Measurements from ENCODE around the gene CTNNA1. TPM values are rescaled to one million over a fixed set of nuclear protein-coding genes. Genes with fewer than 3 reads are reported as not detected.

The CTNNA1 gene
- total RNA-seq, 6 experiments from 2014 or later: 101 to 192 (median 123) TPM

GRCh38 chr5:138935466-138935865 is 182.2 kb downstream of the CTNNA1 start:
- H3K36me3 ChIP-seq: peaks cover 6 to 40% (median 19%) of the 10 kb centered on the region in 4 donors

GRCh38 chr5:138936225-138936967 is 183.2 kb downstream of the CTNNA1 start:
- Histone ChIP-seq H3K27me3 (no peaks in the 10 kb centered on the region), H3K27ac (no peak overlapping the region), H3K4me1 (peaks cover 0 to 3% (median 0%) of the 10 kb centered on the region in 4 donors), H3K9me3 (no peaks in the 10 kb centered on the region), H3K4me3 (no peak overlapping the region), H3K36me3 (peaks cover 0 to 30% (median 13%) of the 10 kb centered on the region in 4 donors)
- ATAC-seq (peak; percentile 15 to 73 (median 51)), DNase-seq (no peak)
- TF ChIP-seq POLR2A (IDR thresholded peaks at IDR 0.05) (no peak), CTCF (IDR thresholded peaks at IDR 0.05) (no peak)
- 66% methylated on average over 9 of the region's 22 CpGs for WGBS (ENCODE audit: insufficient coverage, low coverage, low lambda C conversion rate, missing lambda C conversion rate)
- intact Hi-C loops (cut with DNase I): no loop called here

More at GRCh38 chr5:138935466-138935865, 182.2 kb downstream of the CTNNA1 start:
- DNase-seq: no peak
- no peak overlapping the region for H3K4me3 ChIP-seq
- 94% methylated on average over 6 of the region's 10 CpGs for WGBS (ENCODE audit: insufficient coverage, low coverage, low lambda C conversion rate, missing lambda C conversion rate)
- ATAC-seq: no peak
- intact Hi-C loops (cut with DNase I): no loop called here
- no peak overlapping the region for H3K27ac ChIP-seq
- H3K4me1 ChIP-seq: peaks cover 0 to 3% (median 0%) of the 10 kb centered on the region in 4 donors
- H3K27me3 ChIP-seq: no peaks in the 10 kb centered on the region
- no peaks in the 10 kb centered on the region for H3K9me3 ChIP-seq
- TF ChIP-seq CTCF (IDR thresholded peaks at IDR 0.05): no peak
- no peak for TF ChIP-seq POLR2A (IDR thresholded peaks at IDR 0.05)

GRCh38 chr5:138936968-138937345 is 183.7 kb downstream of the CTNNA1 start:
- no peak for DNase-seq
- H3K4me3 ChIP-seq: no peak overlapping the region
- no peak overlapping the region for H3K27ac ChIP-seq
- no peaks in the 10 kb centered on the region for H3K27me3 ChIP-seq
- WGBS (ENCODE audit: insufficient coverage, low coverage, low lambda C conversion rate, missing lambda C conversion rate): 17% methylated on average over 2 of the region's 2 CpGs
- ATAC-seq: peak in 3 of 4 donors; percentile 10 to 28 (median 28)
- H3K9me3 ChIP-seq: no peaks in the 10 kb centered on the region
- H3K4me1 ChIP-seq: peaks cover 0 to 3% (median 0%) of the 10 kb centered on the region in 4 donors
- peaks cover 0 to 25% (median 8%) of the 10 kb centered on the region in 4 donors for H3K36me3 ChIP-seq
- intact Hi-C loops (cut with DNase I): no loop called here
- TF ChIP-seq POLR2A (IDR thresholded peaks at IDR 0.05) (no peak), CTCF (IDR thresholded peaks at IDR 0.05) (no peak)

GRCh38 chr5:138937392-138938387 is 184.5 kb downstream of the CTNNA1 start:
- TF ChIP-seq POLR2A (IDR thresholded peaks at IDR 0.05): no peak
- TF ChIP-seq CTCF (IDR thresholded peaks at IDR 0.05): no peak
- 82% methylated on average over 13 of the region's 25 CpGs for WGBS (ENCODE audit: insufficient coverage, low coverage, low lambda C conversion rate, missing lambda C conversion rate)
- peak; percentile 8 to 27 (median 14) for ATAC-seq

More at GRCh38 chr5:138937392-138938387, 184.5 kb downstream of the CTNNA1 start:
- Histone ChIP-seq H3K4me3 (no peak overlapping the region), H3K36me3 (peaks cover 0 to 17% (median 5%) of the 10 kb centered on the region in 4 donors), H3K27me3 (no peaks in the 10 kb centered on the region), H3K27ac (no peak overlapping the region), H3K9me3 (no peaks in the 10 kb centered on the region), H3K4me1 (peaks cover 0 to 3% (median 0%) of the 10 kb centered on the region in 4 donors)
- intact Hi-C loops (cut with DNase I): no loop called here
- no peak for DNase-seq

All from right lobe of liver (tissue), 6 donors.